ENCODE results near the gene RAMP3.
A peak's percentile ranks its signal among the peaks of the same experiment; 100 is the strongest.
"Not testable (repeated sequence)": the region's sequence is repeated elsewhere in the genome, so short reads cannot be mapped to it uniquely, and the experiment has no call there.

The RAMP3 gene, protein sequence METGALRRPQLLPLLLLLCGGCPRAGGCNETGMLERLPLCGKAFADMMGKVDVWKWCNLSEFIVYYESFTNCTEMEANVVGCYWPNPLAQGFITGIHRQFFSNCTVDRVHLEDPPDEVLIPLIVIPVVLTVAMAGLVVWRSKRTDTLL

DNA sequence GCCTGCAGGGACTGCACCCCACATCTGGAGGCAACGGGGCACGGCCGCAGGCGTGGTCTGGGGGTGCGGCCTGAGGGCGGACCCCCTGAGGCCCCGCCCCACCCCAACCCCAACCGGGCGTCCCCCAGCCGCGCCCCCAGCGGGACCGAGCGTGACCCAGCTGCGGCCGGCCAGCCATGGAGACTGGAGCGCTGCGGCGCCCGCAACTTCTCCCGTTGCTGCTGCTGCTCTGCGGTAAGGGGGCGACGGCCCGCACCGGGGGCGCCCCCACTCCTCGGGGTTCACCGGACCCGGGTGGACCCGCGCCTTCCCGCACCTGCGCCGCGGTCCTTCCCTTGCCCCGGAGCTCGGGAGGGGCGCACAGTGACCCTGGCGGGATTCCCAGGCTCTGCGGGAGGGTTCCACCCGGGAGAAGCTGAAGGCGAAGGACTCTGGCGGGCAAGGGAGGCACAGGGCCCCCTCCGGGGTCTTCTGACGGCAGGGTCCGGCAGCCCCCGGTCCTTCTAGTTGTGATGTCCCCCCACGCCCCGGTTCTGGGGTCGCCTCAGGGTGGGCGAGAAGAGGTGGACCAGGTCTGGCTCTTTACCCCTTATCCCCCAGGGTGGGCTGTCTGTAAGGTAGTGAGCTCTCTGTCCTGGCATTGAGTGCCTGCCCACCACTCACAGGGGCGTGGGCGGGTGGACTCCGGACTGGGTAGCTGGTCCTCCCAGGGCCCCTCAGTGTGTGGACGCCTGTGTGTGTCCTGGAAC is at the start of gene RAMP3:
TSS of gene RAMP3 (plus strand) at position 139 of the 749 bp plus-strand sequence. CDS start at position 177, 38 bp downstream.
- no peak for DNase-seq (ENCODE audit: low read depth in 2 of 2)

DNA sequence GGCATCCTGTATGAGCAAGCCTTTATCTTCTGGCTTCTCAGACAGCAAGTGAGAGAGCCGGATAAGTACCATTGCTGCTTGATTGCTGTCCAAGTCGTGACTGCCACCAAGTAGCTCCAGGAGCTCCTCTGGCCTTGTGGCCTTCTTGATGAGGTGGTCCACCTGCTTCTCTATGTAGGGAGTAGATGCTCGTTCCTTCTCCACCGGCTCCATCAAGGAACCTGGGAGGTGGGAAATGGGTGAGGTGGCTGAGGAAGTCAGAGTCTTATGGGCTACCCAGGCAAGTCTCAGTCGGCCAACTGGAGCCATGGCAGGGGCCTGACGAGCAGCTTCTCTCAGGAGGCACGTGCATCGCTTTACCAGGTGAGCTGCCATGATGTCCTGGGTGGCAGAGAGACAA is 48.7 kb upstream of the RAMP3 start:
- DNase-seq (ENCODE audit: low read depth in 2 of 2): no peak

DNA sequence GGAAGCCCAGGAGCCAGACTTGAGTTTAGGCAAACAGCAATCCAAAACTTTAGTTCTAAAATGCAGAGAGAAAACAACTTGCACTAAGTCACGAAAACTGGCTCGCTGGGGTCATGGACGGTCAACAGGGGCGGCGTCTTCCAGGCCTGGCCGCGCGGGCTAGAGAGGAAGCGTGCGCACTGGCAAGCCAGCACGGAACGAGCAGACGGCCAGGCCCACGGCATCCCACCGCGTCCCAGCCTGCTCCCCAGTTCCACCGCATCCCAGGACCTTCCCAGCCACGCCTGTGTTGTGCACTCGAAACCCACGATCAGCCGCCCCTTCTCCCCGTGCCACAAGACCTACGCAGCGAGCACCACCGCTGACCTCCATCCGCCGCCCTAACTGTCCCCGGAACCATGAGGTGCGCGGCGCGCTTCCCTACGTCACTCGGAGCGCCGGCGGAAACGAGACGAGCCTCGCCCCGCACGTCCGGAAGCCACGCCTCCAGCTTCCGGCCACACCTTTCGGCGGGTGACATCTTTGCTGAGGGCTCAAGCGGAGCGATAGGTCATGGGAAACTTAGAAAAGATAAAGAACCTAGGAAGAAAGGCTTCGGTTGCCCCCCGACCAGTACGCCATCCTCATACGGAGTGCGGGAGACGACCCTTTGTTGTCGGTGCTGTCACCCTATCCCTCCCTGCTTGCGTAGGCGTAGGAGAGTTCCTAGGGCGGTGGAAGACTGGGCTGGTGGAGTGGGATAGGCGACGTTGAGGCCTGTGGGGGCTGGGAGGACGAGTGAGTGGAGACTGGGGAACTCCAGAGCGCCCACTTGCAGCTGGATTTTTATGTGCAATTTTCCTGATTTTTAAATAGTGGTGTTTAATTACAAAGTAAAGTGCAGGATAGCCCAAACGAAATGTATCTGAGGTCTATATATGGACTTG is 46.0 kb upstream of the RAMP3 start, which contains the start of gene TBRG4:
TSS of gene TBRG4 (minus strand) at position 400 of the 926 bp plus-strand sequence. CDS start 2,460 bp downstream, outside the sequence.
- DNase-seq (ENCODE audit: low read depth in 2 of 2): peak; percentile 85 to 87

DNA sequence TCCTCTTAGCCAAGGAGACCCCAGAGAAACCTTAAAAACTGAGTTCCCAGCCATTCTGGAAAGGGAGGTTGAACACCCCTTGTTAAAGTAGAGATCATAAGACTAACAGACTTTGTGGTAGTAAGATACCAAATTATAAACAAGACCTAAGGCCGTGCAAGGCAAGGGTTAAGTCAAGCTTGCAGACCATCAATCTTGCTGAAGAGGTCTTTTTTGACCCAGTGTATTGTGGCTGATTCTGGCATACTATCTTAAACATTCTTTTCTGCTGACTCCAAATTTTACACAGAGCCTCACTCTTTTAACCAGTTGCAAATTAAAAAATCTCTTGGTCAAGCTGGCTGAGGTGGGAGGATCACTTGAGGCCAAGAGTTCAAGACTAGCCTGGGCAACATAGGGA is 44.9 kb upstream of the RAMP3 start:
- DNase-seq (ENCODE audit: low read depth in 2 of 2): no peak

DNA sequence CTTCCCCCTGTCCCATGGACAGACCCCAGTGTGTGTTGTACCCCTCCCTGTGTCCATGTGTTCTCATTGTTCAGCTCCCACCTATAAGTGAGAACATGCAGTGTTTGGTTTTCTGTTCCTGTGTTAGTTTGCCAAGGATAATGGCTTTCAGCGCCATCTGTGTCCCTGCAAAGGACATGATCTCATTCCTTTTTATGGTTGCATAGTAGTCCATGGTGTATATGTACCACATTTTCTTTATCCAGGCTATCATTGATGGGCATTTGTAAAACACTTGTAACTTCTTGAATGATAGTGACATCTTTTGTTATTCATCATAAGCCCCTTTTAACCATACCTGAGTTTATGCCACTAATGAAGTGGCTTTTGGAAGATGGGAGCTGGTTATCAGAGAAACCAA is 43.3 kb upstream of the RAMP3 start:
- not testable (repeated sequence) for DNase-seq (ENCODE audit: low read depth in 2 of 2)

DNA sequence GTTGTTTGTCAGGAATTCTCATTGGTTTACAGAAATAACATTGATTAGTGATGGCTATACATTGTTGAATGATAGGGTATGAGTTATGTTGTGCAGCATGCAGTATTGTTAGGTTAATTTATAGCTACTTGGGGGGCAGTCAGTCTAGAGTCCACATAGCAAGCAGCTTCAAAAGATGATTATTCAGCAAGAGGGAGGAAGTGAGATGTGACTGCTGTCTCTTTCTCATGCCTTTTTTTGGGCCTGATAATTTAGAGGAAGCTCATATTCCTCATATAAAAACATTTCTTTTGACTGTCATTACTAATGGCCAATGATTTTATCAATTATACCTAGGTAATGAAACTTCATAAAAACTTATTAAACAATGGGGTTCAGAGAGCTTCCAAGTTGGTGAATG is 42.7 kb upstream of the RAMP3 start:
- no peak for DNase-seq (ENCODE audit: low read depth in 2 of 2)

DNA sequence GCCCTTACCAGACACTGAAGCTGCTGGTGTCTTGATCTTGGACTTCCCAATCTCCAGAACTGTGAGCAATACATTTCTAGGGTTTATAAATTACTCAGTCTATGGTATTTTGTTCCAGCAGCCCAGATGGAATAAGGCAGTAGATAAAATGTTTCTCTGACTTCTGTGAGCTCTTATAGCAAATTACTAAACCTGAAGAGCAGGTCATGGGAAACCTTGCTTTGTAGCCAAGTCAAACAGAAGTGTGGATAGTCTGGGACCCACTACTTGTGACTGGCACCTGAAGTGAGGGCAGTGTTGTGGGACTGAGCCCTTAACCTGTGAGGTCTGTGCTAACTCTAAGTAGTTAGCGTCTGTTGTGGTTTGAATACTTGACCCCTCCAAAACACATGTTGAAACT is 41.5 kb upstream of the RAMP3 start:
- no peak for DNase-seq (ENCODE audit: low read depth in 2 of 2)

DNA sequence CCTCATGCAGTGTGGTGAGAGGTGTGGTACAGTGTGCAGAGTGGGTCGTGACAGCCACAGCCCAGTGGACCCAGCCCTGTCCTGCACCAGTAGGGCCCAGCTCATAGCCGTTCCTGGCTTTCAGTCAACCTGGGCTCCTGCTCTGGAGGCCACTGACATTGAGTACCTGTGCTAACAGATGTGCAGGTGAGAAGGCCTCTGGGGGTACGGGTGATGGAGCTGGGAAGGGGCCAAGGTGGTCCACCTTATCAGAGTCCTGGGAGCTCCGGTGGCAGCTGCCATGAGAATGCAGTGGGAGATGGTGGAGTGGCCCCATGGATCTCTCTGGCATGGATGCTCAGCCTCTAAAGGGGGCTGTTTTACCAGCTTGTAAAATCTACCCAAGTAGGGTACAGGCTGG is 40.0 kb upstream of the RAMP3 start:
- no peak for DNase-seq (ENCODE audit: low read depth in 2 of 2)

DNA sequence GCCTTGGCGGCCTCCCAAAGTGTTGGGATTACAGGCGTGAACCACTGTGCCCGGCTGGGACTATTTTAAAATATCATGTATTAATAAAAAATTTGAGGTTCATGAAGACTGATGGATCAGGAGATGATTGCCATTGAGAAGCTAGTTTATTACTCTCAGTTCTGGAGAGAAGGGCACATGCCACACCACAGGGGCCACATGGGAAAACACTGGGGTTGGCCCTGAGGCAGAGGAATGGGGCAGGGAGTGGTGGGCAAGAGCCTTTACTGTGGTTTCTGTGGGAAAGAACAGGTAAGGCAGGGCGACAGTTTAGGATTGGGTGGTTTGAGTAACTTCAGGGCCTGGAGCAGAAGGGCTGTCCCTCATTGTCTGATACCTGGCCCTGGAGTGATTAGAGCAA is 39.3 kb upstream of the RAMP3 start:
- DNase-seq (ENCODE audit: low read depth in 2 of 2): no peak

DNA sequence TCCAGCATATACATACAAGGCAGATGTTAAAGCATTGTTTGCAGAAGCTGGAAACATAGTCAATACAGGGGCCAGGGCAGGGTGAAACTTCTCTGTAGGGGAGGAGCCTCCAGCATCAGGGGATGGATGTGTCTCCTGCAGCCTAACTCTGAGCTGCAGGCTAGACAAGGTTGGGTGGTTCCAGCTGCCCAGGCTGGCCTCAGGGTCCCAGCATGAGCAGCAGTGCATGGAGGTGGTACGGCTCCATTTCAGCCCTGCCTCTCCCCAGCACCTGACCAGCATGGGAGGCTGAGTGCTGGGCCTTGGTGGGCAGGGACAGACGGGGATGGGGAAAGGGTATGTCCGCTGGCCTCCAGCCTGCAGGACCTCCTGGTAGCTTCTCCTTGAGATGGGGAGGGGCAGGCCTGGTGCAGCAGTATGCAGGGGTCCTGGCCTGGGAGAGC is 38.7 kb upstream of the RAMP3 start:
- DNase-seq (ENCODE audit: low read depth in 2 of 2): no peak

DNA sequence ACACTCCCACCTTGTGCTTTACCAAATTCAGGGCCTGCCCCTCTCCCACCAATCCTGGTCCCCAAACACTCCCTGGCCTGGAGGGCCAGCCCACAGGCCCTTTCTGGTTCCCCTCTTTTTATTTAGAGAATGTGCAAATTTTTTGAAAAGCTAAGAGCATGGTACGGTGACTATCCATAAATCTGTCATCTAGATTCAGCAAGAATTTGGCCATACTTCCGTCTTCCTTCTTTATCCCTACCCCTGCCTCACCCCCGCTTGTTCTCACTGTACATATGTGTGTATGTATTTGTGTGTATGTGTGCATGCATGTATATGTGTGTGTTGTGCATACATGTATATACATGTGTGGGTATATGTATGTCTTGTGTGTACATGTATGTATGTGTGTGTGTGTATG is 38.0 kb upstream of the RAMP3 start:
- no peak for DNase-seq (ENCODE audit: low read depth in 2 of 2)

DNA sequence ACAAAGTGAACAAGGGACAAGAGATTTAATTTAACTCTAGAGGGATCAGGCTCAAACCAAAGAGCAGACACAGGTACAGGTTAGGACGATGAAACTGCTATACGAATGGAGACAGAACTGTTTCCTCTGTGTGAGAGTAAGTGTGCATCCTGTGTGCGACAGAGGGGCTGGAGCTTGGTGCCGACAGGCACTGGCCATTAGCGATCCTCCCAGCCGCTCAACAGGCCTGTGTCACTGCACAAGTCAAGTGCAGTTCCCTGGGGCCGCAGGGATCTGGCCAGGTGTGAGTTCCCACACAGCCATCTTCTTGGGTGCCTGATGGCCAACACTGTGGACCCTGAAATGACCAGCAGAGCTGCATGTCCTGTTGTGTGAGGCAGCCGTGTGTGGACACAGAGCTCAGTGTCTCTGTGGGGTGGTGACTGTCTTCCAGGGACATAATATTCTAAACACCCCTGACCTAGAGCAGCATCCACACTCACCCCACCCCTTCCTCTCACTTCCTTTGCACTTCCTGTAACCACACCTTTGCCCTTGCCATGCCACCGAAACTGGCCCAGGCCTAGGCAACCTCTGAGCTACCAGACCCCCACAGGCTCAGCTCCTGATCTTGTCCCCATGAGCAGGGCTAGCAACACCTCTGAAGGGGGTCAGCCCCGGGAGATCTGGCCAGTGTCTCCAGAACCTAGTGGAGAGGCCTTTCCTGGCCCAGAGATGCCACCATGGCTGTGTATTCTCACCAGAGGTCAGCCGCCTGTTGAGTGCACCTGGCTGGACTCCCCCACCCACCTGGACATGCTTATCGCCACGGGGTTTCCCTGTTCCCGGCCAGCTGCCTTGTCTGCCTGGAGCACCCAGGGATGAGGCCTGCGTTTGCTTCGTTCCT is 34.4 kb upstream of the RAMP3 start:
- DNase-seq (ENCODE audit: low read depth in 2 of 2): no peak

DNA sequence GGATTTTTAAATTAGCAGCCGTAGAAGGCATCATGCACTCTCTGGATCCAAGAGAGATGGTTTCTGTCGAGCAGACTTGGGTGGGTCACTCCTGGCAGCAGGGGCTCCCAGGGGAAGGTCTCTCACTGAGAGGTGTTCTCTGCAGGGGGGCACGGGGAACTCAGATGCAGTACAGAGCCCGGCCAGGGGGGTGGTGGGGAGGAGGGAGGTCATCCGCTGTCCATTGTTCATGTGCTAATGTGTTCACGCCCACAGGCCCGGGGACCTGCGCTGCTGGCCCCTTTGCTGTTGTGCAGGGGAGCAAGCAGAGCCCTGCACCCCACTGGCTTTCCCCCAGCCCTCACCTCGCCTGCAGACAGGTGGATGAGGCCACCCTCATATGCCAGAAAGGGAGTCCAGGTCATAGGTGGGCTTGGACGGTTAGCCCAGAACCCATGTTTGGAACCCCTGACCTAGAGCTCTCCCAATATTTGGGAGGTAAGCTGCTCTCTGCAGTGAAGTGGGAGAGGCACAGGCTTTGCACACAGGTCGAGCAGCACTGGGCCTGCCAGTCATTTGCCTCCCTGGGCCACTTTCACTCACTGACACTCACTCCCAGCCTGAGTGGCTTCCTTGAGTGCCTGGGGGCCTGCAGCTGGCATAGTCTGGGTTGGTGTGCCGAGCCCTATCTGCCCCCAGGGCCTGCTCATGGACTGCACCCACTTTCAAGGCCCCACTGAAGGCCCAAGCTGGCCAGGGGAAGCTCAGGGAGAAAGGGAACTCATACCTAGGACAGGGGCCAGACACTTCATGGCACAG is 33.5 kb upstream of the RAMP3 start:
- no peak for DNase-seq (ENCODE audit: low read depth in 2 of 2)

DNA sequence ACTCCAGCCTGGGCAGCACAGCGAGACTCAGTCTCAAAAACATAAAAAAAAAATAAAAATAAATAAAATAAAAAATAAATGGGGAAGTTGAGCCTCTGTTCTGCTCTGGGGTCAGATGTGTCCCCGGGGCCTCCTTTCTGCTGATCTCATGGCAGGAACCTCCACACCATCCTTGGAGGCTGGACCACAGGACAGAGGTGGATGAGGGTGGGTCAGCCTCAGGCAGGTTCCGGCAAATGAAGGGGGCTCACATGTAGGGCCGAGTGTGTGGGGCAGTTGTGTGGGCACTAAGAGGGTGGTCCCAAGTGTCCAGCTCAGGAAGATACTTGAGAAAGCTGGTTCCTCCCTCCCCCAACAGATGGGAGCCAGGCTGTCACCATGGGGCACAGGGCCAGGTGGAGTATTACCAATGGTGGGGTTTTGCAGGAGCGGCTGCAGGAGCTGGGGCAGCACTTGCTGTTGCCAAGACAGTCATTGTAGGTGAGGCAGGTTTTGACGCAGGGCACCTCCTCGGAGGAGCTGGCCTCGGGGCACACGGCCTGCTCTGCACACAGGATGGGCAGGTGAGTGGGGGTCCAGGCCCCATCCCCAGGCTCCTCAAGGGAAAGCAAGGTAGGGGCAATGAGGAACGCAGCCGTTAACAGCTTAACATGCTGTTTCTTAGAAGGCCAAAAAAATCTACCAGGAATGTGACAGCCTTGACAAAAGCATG is 32.2 kb upstream of the RAMP3 start:
- DNase-seq (ENCODE audit: low read depth in 2 of 2): no peak

DNA sequence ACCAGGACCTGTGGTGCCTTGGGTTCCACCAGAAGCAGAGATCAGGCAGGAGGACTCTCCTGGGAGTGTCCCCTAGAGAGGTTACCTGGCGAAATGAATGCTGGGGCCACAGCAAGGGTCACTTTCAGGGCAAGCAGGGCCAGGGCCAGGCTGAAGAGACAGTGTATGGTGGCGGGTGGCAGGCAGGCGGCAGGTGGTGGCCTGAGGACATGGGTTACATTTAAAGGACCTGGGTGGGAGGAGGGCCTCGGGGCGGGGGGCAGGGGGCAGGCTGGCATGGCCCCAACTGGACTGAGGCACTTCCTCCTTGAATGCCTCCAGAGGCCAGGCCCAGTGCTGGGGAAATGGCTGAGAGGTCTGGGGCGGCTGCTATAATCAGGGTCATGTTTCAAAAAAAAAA is 31.4 kb upstream of the RAMP3 start:
- DNase-seq (ENCODE audit: low read depth in 2 of 2): no peak

DNA sequence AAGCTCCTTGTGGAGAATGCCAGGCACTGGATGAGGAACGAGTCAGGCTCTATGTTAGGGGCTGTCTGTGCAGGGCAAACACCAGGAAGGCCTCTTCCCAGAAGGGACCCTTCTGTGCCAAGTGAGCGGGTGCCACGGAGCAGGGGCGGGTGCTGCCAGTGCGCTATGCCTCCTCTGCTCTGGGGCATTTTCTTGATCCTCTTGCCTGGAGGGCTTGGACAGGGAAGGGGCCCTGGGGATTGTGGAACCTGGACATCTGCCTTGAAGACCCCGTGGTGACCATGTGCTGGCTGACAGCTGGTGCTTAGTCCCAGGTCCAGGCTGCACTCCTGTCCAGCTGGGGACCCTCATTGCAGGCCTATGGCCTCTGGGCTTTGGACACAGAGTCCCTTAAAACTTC is 30.7 kb upstream of the RAMP3 start:
- DNase-seq (ENCODE audit: low read depth in 2 of 2): no peak

DNA sequence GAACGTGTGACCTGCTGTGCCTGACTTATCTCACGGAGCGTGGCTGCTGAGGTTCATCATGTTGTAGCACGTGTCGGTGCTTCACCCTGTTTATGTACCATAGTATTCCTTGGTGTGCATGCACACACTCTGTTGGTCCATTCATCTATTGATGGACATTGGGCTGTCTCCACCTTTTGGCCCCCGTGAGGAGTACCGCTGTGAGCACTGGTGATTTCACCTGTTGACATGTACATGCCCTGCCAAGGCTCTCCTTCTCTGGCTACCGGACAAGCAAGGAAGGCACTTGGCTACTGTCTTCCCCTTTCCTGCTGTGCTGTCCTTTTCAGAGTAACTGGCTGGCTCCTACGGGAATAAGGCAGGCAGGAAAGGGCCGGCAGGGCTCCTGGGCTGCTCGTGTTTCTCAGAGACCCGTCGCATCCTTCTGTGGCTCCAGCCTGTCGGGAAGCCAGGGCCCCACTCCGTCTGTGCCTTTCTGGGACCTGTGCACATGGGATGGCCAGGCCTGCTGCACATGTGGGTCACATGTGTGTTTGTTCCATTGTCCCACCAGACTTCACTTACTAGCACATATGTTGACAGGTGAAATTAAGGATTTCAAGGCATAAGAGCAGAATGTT is 28.3 kb upstream of the RAMP3 start:
- no peak for DNase-seq (ENCODE audit: low read depth in 2 of 2)

DNA sequence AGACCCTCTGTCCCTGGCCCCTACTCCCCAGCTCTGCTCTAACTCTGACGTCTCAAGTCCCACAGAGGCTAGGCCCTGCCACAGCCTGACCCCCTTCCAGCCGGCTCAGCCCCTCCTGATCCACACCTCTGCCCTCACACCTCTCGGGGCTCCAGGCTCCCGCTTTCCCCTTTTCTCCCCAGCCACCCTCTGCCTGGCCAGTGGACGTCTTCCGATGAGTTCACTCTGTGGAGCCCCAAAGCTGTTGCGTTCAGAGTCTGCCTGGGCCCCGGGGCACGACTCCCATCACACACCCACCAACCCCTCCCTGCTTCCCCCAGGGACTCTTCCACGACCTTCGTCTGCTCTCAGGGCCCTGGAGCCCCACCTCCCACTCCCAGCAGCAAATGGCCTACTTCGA is 27.7 kb upstream of the RAMP3 start:
- DNase-seq (ENCODE audit: low read depth in 2 of 2): no peak

DNA sequence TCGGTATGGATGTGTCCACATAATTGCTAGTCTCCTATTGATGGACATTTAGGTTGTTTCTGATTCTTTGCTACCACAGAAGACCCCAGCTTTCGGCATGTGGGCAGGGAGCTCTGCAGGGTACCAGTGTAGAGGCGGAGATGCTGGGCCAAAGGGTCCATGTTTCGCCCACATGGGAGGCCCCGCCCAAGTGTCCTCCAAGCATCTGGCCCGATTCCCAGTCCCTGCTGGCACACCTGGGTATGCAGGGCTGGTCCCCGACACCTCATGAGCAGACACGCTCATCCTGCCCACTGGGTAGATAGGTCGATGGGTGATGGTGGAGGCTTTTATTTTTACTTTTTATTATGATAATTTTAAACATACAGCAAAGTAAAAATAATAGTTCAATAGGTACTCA is 26.7 kb upstream of the RAMP3 start:
- DNase-seq (ENCODE audit: low read depth in 2 of 2): no peak

DNA sequence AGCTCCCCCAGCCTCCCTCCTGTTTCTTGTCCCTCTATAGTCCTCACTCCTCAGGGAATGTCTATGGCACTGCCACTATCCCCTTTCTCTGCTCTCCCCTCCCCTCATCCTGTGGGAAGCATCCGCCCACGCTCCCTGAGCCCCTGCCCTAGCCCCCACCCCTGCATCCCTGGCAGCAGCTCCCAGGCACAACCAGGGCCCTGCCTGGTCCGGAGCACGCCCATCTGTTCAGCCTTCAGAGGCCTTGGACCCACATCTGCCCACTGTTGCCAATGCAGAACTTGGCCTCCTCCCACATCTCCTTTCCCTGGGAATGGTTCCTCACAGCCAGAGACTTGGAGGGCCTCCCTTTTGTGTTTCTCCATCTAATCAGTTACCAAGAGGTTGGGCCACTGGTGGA is 25.7 kb upstream of the RAMP3 start:
- DNase-seq (ENCODE audit: low read depth in 2 of 2): no peak

All from stimulated activated CD8-positive, alpha-beta memory T cell treated with anti-CD3 and anti-CD28 coated beads, Interleukin-2, amount 100 ng/mL, for 1 hour (primary cell).